Stomach (tissue), 4 donors: Measurements from ENCODE around the gene OBP2A.
"Not testable (repeated sequence)": the region's sequence is repeated elsewhere in the genome, so short reads cannot be mapped to it uniquely, and the experiment has no call there.

Experiments used
- CTCF ChIP-seq, 7 experiments: fragments of 450-650 bp in 4 of 7; fragments of 200-600 bp in 3 of 7; sonication (generic) in 3 of 7; IDR thresholded peaks; one replicate each; pipeline ENCODE4 v1.5.1; 2016 to 2019; ENCODE audit warnings: antibody characterized with exemption in 7 of 7, control low read depth in 2 of 7, mild to moderate bottlenecking in 1 of 7
- EP300 ChIP-seq: sonication (generic); formaldehyde crosslinking; IDR thresholded peaks from one replicate; pipeline ENCODE4 v1.6.1; 2017; ENCODE audit warnings: antibody characterized with exemption
- POLR2A ChIP-seq, 4 donors: fragments of 450-650 bp; IDR thresholded peaks; one replicate each; pipeline ENCODE4 v1.6.1; 2016; ENCODE audit warnings: antibody characterized with exemption in 4 of 4, control low read depth in 2 of 4, mild to moderate bottlenecking in 1 of 4, moderate library complexity in 1 of 4
- POLR2AphosphoS5 ChIP-seq, 3 donors: sonication (generic); formaldehyde crosslinking; IDR thresholded peaks; one replicate each; pipeline ENCODE4 v1.6.1; 2016; ENCODE audit warnings: antibody characterized with exemption in 3 of 3

DNA sequence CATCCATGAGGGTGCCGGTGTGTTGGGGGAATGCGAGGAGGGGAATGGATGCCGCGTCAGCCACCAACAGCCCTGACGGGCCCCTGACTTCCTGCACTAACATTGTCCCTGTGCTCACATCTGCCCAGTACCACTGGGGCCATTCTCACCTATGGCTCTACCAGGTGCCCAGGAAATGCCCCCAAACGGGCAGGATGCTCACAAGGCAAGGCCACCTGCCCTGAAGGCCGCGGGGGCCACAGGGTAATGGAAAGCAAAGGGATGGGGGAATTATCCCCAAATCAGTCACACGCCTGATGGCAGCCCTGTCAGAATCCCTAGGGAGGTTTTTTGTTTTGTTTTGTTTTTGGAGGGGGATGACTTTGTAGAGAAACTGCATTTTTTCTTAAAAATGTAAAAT lies 32.0 kb upstream of the OBP2A start:
- not testable (repeated sequence) for TF ChIP-seq CTCF (IDR thresholded peaks at IDR 0.05); POLR2A (IDR thresholded peaks at IDR 0.05); POLR2AphosphoS5 (IDR thresholded peaks at IDR 0.05); EP300
